Measurements from ENCODE around the gene CRACR2B.

- TF ChIP-seq CTCF (IDR thresholded peaks at IDR 0.05 in 4 of 5, conservative IDR thresholded peaks at IDR 0.05 in 1 of 5) (no peak), POLR2A (IDR thresholded peaks at IDR 0.05) (no peak)
Measured at GRCh38 chr11:836274-836673, 8.6 kb downstream of the CRACR2B start.
